ENCODE data around the gene RALGAPA2.

Gene RALGAPA2

GRCh38 chr20:20561841-20562240 is 150.6 kb downstream of the RALGAPA2 start:
- no peaks in the 10 kb centered on the region for H3K27me3 ChIP-seq (ENCODE audit: insufficient read depth, poor library complexity, severe bottlenecking)
- no peak overlapping the region for H3K4me3 ChIP-seq (replicated peaks; ENCODE audit: insufficient read depth, low read length)
- no peak overlapping the region for H3K27ac ChIP-seq (replicated peaks)
- no peak for DNase-seq (ENCODE audit: low read depth in 1 of 2, low spot score in 1 of 2)
- TF ChIP-seq POLR2AphosphoS5 (IDR thresholded peaks at IDR 0.05; ENCODE audit: low read depth), result no peak
- no peak for TF ChIP-seq CTCF (IDR thresholded peaks at IDR 0.05; ENCODE audit: insufficient read depth, low read length)
- TF ChIP-seq REST (IDR thresholded peaks at IDR 0.05; ENCODE audit: insufficient replicate concordance, low read depth), result no peak
- no peak for TF ChIP-seq GABPA (IDR thresholded peaks at IDR 0.05; ENCODE audit: low read depth)
- TF ChIP-seq SPI1 (IDR thresholded peaks at IDR 0.05; ENCODE audit: borderline replicate concordance, low read depth), result no peak

GRCh38 chr20:20561172-20561571 is 151.3 kb downstream of the RALGAPA2 start:
- TF ChIP-seq SPI1 (IDR thresholded peaks at IDR 0.05; ENCODE audit: borderline replicate concordance, low read depth) (no peak), REST (IDR thresholded peaks at IDR 0.05; ENCODE audit: insufficient replicate concordance, low read depth) (no peak), GABPA (IDR thresholded peaks at IDR 0.05; ENCODE audit: low read depth) (no peak), CTCF (IDR thresholded peaks at IDR 0.05; ENCODE audit: insufficient read depth, low read length) (no peak), POLR2AphosphoS5 (IDR thresholded peaks at IDR 0.05; ENCODE audit: low read depth) (no peak)
- no peak for DNase-seq (ENCODE audit: low read depth in 1 of 2, low spot score in 1 of 2)
- Histone ChIP-seq H3K27me3 (ENCODE audit: insufficient read depth, poor library complexity, severe bottlenecking) (no peaks in the 10 kb centered on the region), H3K4me3 (replicated peaks; ENCODE audit: insufficient read depth, low read length) (no peak overlapping the region), H3K27ac (replicated peaks) (no peak overlapping the region)

GRCh38 chr20:20557406-20557805 is 155.0 kb downstream of the RALGAPA2 start:
- Histone ChIP-seq H3K27ac (replicated peaks) (no peak overlapping the region), H3K27me3 (ENCODE audit: insufficient read depth, poor library complexity, severe bottlenecking) (no peaks in the 10 kb centered on the region), H3K4me3 (replicated peaks; ENCODE audit: insufficient read depth, low read length) (no peak overlapping the region)
- TF ChIP-seq GABPA (IDR thresholded peaks at IDR 0.05; ENCODE audit: low read depth) (no peak), SPI1 (IDR thresholded peaks at IDR 0.05; ENCODE audit: borderline replicate concordance, low read depth) (no peak), POLR2AphosphoS5 (IDR thresholded peaks at IDR 0.05; ENCODE audit: low read depth) (no peak)
- no peak for DNase-seq (ENCODE audit: low read depth in 1 of 2, low spot score in 1 of 2)

GRCh38 chr20:20555838-20556237 is 156.6 kb downstream of the RALGAPA2 start:
- TF ChIP-seq GABPA (IDR thresholded peaks at IDR 0.05; ENCODE audit: low read depth) (no peak), CTCF (IDR thresholded peaks at IDR 0.05; ENCODE audit: insufficient read depth, low read length) (no peak), POLR2AphosphoS5 (IDR thresholded peaks at IDR 0.05; ENCODE audit: low read depth) (no peak), SPI1 (IDR thresholded peaks at IDR 0.05; ENCODE audit: borderline replicate concordance, low read depth) (no peak), REST (IDR thresholded peaks at IDR 0.05; ENCODE audit: insufficient replicate concordance, low read depth) (no peak)
- H3K27me3 ChIP-seq (ENCODE audit: insufficient read depth, poor library complexity, severe bottlenecking), result no peaks in the 10 kb centered on the region
- no peak for DNase-seq (ENCODE audit: low read depth in 1 of 2, low spot score in 1 of 2)
- no peak overlapping the region for H3K27ac ChIP-seq (replicated peaks)
- H3K4me3 ChIP-seq (replicated peaks; ENCODE audit: insufficient read depth, low read length), result no peak overlapping the region

Measured in HL-60 (cell line).